HG03175 (cell line): Measurements from ENCODE around the gene DIS3L.
"Not testable (repeated sequence)": the region's sequence is repeated elsewhere in the genome, so short reads cannot be mapped to it uniquely, and the experiment has no call there.

Experiments
- ATAC-seq: cut with Tn5 transposase; IDR thresholded peaks from one replicate; pipeline ENCODE4 v1.9.1; 2021; ENCODE audit warnings: mild to moderate bottlenecking, moderate library complexity; ENCODE audit not compliant: unreplicated experiment

The DIS3L gene

DNA sequence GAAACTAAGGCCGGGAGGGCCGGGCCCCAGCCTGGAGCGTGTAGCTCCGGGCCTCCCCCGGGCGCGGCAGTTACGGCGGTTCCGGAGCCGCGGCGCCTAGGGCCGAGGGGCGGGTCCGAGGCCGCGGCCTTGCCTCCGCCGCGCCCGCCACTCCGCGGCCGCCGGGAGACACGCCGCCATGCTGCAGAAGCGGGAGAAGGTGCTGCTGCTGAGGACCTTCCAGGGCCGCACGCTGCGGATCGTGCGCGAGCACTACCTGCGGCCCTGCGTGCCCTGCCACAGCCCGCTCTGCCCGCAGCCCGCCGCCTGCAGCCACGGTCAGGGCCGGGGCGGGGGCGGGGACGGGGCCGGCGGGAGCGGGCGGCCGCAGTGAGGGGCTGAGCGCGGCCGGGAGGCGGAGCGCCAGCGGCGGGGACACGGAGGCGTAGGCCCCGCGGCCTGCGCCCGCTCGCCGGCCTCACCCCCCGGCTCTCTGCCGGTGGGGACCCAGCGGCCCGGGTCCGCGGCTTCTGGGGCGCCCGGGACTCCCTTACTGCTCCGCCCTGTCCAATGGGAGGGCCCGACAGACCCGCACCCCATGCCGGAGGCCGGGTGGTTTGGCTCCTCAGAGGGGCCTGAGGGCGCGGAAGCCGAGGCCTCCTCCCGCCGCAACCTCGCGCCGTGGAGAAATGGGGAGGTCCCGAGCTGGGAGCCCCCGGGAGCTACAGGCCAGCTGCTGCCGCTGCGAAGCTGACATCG lies at the start of gene DIS3L:
Gene DIS3L (plus strand): TSS at position 150 of the 738 bp plus-strand sequence. CDS start 29 bp downstream, at position 179.
- peak; percentile 66 for ATAC-seq

- not testable (repeated sequence) for ATAC-seq
These were observed 47.5 kb upstream of the DIS3L start for GRCh38 chr15:66245832-66246231.

- ATAC-seq, result no peak
These were observed 46.4 kb upstream of the DIS3L start for GRCh38 chr15:66246937-66247336.

GRCh38 chr15:66249605-66250174 lies 43.7 kb upstream of the DIS3L start:
- no peak for ATAC-seq

- ATAC-seq, result no peak
These were observed 42.1 kb upstream of the DIS3L start for GRCh38 chr15:66251065-66251789.

DNA sequence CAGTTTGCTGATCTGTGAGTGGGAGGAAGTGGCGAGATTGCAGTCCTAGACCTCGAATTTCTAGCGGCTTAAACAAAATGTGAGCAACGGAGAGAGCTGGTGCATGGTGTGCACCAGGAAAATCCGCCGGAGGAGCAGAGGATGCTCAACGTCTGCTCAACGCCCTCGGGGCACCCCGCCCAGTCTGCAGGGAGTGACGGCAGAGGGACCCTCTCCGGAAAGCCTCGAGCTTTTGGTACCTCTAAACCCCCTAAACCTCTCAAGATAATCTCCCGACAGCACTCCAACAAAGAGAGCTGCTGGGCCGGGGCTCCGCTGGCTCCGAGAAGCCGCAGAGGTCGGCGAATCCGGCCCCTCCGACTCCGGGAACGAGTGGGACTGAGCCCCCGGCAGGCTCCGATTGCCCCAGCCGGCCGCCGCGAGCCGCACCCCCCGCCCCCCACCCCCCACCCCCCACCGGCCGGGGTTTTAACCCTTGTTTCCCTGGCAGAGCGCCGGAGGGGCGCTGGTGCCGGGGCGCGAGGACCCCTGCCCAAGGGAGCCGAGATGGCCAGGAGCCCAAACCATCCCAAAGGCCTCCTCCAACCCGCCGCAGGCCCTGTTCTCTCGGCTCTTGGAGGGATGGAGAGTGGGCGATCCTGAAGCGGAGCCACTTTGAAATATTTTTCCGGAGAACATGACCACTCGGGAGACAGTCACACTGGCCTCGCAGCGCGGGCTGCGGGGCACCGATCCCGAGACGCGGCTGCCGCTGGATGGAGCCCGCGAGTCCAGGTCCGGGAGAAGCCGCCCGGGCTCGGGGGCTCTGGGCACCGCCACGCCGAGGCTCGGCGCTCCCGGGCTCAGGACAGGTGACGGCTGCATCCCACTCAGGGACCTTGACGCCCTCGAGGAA lies 41.3 kb upstream of the DIS3L start:
- ATAC-seq, result no peak

DNA sequence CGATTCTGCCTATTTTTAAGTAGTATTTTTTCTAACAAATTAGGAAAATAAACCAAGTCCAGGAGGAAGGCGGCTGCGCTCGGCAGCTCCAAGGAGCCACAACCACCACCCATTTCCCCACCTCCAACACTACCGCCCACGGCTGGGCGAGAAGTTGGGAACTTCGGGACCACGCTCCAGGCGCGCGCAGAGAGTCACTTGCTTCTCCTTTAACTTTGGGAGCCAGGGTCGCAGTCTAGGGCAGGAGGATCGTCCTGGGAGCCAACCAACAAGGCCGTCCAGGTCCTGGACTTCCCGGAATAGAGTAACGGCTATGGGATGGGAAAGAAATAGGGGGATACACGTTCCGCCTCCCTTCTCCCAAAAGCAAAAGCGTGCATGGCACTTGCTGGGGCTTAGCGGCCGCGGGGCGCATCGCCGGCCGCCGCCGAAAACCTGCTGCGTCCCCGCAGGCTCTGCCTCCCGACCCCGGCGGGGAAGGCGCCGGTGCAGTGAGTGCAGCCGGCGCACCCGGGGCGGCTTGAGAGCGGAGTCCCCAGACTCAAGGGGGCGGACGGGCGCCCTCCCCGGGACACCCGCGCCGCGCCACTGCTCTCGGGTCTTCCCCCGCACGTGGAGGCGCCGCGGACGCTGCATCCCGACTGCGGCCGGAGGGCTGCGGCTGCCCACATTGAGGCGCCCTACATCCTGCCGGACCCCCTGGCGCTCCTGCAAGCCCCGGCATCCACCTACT lies 40.5 kb upstream of the DIS3L start:
- no peak for ATAC-seq

DNA sequence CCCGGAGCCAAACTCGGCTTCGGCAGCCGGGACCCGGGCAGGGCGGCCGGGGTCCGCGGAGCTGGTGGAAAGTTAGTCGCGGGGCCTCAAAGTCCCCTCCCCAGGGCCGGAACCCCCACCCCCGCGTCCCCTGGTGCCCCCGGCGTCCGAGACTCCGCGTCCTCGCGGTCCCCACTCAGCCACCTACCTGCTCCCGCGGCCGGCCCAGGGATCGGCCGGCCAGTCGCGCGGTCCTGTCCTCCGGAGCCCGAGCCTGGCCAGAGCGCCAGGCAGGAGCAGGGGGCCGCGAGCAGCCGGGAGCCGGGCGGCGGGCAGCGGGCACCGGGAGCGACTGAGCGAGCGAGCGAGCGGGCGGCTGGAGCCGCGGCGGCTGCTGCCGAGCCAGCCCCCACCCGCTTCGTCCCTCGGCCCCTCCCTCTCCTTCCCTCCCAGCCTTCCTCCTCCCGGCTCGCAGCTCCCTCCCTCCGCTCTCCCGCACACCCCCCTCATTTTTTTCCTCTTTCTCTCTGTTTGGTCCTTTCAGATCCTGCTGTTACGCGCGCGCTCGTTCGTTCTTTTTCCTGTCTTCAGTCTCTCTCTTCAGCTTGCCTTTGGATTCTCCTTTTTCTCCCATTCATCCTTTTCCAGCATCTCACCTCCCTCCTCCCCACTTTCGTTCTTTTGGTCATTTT lies 39.8 kb upstream of the DIS3L start, which contains the start of gene MEGF11:
Gene MEGF11 (minus strand): TSS at position 333 of the 671 bp plus-strand sequence. CDS start 125,347 bp downstream, outside the sequence.
- no peak for ATAC-seq

DNA sequence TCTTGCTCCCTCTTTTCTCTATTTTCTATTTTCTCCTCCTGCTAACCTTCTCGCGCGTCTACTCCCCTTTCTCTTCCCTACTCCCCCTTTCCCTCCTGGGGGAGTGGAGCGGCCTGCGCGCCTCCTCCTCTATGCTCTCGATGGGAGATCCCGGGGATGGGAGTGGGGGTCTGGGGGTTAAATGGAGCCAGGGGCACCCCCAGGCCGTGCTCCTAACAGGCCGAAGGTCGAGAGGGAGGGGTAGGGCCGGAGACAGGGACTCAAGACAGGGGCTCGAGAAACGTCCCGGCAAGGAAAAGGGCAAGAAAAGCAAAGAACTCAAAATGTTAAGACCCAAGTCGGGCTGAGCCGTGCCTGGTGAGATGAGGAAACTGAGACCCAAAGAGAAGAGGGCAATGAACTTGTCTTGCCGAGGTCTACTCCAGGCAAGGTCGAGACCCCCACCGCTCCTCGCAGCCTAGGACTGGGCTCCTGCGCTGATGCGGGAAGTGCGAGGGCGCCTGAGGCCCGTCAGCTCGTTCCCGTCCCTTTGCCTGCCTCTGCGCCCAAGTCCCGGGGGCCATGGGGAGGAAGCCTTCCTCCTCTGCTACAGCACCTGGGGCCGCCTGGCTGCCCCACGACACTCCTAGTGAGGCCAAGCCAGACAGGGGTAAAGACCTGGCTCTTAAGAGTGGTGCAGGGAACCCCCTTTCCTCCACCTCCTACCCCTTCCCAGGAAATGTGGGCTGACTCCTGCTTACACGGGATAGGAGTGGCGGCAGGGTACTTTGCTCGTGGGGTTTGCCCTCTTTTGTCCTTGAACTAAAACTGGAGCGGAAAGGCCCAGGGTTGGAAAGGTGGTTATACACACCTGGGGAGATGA lies 39.0 kb upstream of the DIS3L start:
- ATAC-seq, result no peak

- no peak for ATAC-seq
These were observed 38.3 kb upstream of the DIS3L start for GRCh38 chr15:66254951-66255676.

GRCh38 chr15:66256692-66257091 lies 36.7 kb upstream of the DIS3L start:
- no peak for ATAC-seq

- ATAC-seq, result no peak
These were observed 32.3 kb upstream of the DIS3L start for GRCh38 chr15:66261056-66261455.

DNA sequence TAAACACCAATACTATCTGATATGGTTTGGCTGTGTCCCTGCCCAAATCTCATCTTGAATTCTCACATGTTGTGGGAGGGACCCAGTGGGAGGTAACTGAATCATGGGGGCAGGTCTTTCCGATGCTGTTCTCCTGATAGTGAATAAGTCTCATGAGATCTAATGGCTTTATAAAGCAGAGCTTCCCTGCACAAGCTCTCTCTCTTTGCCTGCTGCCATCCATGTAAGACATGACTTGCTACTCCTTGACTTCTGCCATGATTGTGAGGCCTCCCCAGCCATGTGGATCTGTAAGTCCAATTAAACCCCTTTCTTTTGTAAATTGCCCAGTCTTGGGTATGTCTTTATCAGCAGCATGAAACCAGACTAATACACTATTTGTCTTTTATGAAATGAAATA lies 30.5 kb upstream of the DIS3L start:
- ATAC-seq, result not testable (repeated sequence)

DNA sequence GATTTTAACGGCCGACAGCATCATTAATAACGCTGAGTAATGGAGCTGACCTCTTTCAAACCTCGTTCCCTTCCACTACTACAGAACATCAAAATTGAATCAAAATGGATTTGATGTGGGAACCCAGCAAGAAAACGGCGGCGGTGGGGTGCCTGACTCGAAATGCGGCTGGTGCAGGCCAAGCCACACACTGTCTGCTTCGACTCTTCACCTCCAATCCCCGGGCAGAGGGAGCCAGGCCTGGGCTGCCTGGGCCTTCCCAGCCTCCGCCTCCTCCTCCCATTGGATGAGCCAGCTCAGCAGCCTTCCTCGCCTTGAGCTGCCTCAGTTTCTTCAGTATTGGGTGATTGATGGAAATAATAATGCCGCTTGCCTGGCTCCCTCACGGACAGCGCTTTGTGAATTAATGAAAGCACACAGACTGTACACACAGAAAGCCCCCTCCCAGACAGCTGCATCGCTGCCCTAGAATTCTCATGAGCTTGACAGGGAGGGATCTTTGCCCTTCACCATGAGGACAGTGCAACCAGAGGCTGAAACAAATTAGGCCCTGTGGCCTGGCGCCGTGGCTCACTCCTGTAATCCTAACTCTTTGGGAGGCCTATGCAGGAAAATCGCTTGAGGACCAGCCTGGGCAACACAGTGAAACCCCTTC lies 28.4 kb upstream of the DIS3L start:
- no peak for ATAC-seq

GRCh38 chr15:66269326-66270090 lies 23.9 kb upstream of the DIS3L start:
- no peak for ATAC-seq

GRCh38 chr15:66270932-66271331 lies 22.4 kb upstream of the DIS3L start:
- ATAC-seq, result no peak

- ATAC-seq, result no peak
These were observed 18.0 kb upstream of the DIS3L start for GRCh38 chr15:66275352-66275751.
